Measurements from ENCODE around the gene INSRR. TPM values are rescaled to one million over a fixed set of nuclear protein-coding genes. Genes with fewer than 3 reads are reported as not detected.

INSRR gene
- total RNA-seq, 1 experiment from 2014 or later, result not detected

GRCh38 chr1:156887317-156887716, 28.4 kb upstream of the INSRR start:
- Histone ChIP-seq H3K4me1 (ENCODE audit: control insufficient read depth, insufficient read depth, low read length) (no peaks in the 10 kb centered on the region; the same call in 1 of the 2 replicates), H3K36me3 (ENCODE audit: control insufficient read depth, insufficient read depth, low read length) (no peaks in the 10 kb centered on the region), H3K27me3 (ENCODE audit: control insufficient read depth, insufficient read depth, low read length) (no peaks in the 10 kb centered on the region), H3K9me3 (ENCODE audit: control insufficient read depth, insufficient read depth, low read depth, low read length) (no peaks in the 10 kb centered on the region), H3K27ac (ENCODE audit: low read length) (no peak overlapping the region), H3K4me3 (ENCODE audit: low read depth in 2 of 2, low read length in 2 of 2) (no peak overlapping the region)
- ATAC-seq (no peak), DNase-seq (ENCODE audit: low read depth, low spot score) (no peak)
- intact Hi-C loops (cut with micrococcal nuclease; ENCODE audit: unreplicated experiment), result no loop called here
- ChIA-PET POLR2A (no interaction called here), CTCF (interaction anchor here (0.6 to 0.7 kb wide), 2 partner anchors 23 to 80 kb away, joined by 3 to 9 read pairs; no protein-coding TSS in a partner anchor)
- in situ Hi-C loops (cut with HindIII; ENCODE audit: low pct_unique_long_range_greater_than_20kb, low sequenced_read_pairs), result no loop called here
- TF ChIP-seq SIN3A (IDR thresholded peaks at IDR 0.05; ENCODE audit: borderline replicate concordance, insufficient read depth, low read depth, low read length) (no peak), POLR2AphosphoS5 (IDR thresholded peaks at IDR 0.05; ENCODE audit: low read depth, low read length) (no peak), TCF7L2 (IDR thresholded peaks at IDR 0.05; ENCODE audit: low read depth, low read length) (no peak)
- TF ChIP-seq, protein P1, sequence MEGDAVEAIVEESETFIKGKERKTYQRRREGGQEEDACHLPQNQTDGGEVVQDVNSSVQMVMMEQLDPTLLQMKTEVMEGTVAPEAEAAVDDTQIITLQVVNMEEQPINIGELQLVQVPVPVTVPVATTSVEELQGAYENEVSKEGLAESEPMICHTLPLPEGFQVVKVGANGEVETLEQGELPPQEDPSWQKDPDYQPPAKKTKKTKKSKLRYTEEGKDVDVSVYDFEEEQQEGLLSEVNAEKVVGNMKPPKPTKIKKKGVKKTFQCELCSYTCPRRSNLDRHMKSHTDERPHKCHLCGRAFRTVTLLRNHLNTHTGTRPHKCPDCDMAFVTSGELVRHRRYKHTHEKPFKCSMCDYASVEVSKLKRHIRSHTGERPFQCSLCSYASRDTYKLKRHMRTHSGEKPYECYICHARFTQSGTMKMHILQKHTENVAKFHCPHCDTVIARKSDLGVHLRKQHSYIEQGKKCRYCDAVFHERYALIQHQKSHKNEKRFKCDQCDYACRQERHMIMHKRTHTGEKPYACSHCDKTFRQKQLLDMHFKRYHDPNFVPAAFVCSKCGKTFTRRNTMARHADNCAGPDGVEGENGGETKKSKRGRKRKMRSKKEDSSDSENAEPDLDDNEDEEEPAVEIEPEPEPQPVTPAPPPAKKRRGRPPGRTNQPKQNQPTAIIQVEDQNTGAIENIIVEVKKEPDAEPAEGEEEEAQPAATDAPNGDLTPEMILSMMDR (IDR thresholded peaks at IDR 0.05), result no peak
- TF ChIP-seq, protein P2, sequence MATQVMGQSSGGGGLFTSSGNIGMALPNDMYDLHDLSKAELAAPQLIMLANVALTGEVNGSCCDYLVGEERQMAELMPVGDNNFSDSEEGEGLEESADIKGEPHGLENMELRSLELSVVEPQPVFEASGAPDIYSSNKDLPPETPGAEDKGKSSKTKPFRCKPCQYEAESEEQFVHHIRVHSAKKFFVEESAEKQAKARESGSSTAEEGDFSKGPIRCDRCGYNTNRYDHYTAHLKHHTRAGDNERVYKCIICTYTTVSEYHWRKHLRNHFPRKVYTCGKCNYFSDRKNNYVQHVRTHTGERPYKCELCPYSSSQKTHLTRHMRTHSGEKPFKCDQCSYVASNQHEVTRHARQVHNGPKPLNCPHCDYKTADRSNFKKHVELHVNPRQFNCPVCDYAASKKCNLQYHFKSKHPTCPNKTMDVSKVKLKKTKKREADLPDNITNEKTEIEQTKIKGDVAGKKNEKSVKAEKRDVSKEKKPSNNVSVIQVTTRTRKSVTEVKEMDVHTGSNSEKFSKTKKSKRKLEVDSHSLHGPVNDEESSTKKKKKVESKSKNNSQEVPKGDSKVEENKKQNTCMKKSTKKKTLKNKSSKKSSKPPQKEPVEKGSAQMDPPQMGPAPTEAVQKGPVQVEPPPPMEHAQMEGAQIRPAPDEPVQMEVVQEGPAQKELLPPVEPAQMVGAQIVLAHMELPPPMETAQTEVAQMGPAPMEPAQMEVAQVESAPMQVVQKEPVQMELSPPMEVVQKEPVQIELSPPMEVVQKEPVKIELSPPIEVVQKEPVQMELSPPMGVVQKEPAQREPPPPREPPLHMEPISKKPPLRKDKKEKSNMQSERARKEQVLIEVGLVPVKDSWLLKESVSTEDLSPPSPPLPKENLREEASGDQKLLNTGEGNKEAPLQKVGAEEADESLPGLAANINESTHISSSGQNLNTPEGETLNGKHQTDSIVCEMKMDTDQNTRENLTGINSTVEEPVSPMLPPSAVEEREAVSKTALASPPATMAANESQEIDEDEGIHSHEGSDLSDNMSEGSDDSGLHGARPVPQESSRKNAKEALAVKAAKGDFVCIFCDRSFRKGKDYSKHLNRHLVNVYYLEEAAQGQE (IDR thresholded peaks at IDR 0.05; ENCODE audit: insufficient read depth in 1 of 2, low read depth in 2 of 2, low read length in 1 of 2), result no peak
- BruUV-seq (replicated peaks), result no TSS peak

DNA sequence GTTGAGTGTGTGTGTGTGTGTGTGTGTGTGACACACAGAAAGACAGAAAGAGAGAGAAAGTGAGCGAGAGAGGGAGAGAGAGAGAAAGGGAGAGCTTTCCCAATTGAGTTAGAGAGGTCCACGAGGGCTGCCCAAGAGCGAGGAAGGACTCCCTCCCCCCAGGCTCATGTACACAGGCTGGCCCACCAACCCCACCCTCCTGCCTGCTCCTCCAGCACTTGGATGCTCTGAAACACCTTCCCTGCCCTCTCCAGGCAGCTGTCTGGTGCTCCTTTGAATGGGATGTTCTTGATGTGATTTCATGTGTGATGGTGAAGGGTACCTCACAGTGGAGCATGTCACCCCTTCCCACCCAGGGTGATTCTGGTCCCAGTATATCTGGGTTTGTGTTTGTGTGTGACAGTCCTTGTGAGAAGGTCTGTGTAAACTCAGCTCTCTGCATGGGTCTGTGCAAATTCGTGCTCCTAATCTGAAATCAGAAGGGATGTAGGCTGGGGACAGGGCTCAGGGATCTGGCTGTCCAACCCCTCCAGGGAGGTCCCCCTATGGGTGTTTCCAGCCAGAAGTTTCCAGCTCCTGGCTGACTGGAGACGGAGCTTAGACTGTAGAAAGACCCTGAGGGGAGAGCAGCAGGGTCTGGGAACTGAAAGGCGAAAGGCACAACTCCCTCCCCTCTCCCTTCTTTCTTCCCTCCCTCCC, 27.8 kb upstream of the INSRR start:
- CTCF ChIA-PET, result interaction anchor here (0.6 to 0.7 kb wide), 2 partner anchors 23 to 79 kb away, joined by 3 to 9 read pairs; no protein-coding TSS in a partner anchor
- ATAC-seq, result no peak
- in situ Hi-C loops (cut with HindIII; ENCODE audit: low pct_unique_long_range_greater_than_20kb, low sequenced_read_pairs) (no loop called here), intact Hi-C loops (cut with micrococcal nuclease; ENCODE audit: unreplicated experiment) (no loop called here)
- H3K4me3 ChIP-seq (ENCODE audit: low read depth in 2 of 2, low read length in 2 of 2), result no peak overlapping the region
- H3K36me3 ChIP-seq (ENCODE audit: control insufficient read depth, insufficient read depth, low read length), result no peaks in the 10 kb centered on the region
- TF ChIP-seq, protein P2 (IDR thresholded peaks at IDR 0.05; ENCODE audit: insufficient read depth in 1 of 2, low read depth in 2 of 2, low read length in 1 of 2), result no peak
- TF ChIP-seq TCF7L2 (IDR thresholded peaks at IDR 0.05; ENCODE audit: low read depth, low read length), result no peak
- no peak for TF ChIP-seq SIN3A (IDR thresholded peaks at IDR 0.05; ENCODE audit: borderline replicate concordance, insufficient read depth, low read depth, low read length)
- TF ChIP-seq, protein P1 (IDR thresholded peaks at IDR 0.05), result no peak
- TF ChIP-seq POLR2AphosphoS5 (IDR thresholded peaks at IDR 0.05; ENCODE audit: low read depth, low read length), result no peak
- no peaks in the 10 kb centered on the region; the same call in 1 of the 2 replicates for H3K4me1 ChIP-seq (ENCODE audit: control insufficient read depth, insufficient read depth, low read length)
- no peaks in the 10 kb centered on the region for H3K9me3 ChIP-seq (ENCODE audit: control insufficient read depth, insufficient read depth, low read depth, low read length)
- POLR2A ChIA-PET, result no interaction called here
- no peak for DNase-seq (ENCODE audit: low read depth, low spot score)
- H3K27ac ChIP-seq (ENCODE audit: low read length), result no peak overlapping the region
- BruUV-seq (replicated peaks), result no TSS peak
- no peaks in the 10 kb centered on the region for H3K27me3 ChIP-seq (ENCODE audit: control insufficient read depth, insufficient read depth, low read length)
